C4-2B (cell line): ENCODE measurements around the gene LONRF2.

Experiments used
- H3K27ac ChIP-seq: fragments of 450-650 bp; 2 replicates; pipeline ENCODE4 v1.5.1; 2017
- ZFX ChIP-seq: fragments of 450-650 bp; IDR thresholded peaks from 2 replicates; pipeline ENCODE4 v1.6.1; 2017
- TF ChIP-seq, protein P1 (sequence below): fragments of 450-650 bp; conservative IDR thresholded peaks from 2 replicates; pipeline ENCODE4 v1.5.1; 2017; ENCODE audit warnings: mild to moderate bottlenecking

Gene LONRF2

DNA sequence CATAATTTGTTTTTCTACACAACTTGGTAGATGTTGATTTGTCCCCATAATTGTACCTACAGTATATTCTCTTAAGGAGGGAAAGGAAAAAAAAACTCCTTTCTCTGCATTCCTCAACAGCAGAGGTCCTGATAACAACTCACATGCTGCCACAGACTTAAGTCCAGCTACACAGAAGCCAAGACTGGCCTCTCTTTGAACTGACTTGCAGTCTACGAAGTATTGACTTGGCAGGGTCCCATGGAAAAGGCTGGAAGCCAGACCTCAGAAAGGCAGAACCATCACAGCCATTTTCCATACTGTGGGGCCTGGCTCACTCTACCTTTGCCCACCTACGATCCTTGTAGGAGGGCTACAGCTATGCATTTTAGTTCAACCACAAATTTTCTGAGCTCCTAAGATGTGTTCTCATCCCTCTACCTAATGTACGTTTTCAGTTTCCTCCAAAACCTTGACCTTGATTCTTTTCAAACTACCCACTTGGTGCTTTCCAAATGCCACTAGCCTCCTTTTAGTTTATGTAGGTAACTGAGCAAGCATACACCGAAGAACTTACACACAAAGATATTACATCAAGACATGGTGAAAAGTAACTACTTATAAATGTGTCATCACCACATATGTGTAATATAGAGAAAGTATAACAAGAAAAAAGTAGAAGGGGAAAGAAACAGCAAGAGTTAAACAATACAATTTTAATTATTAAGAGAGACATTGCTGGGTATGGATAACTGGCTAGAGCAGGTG is 12.2 kb downstream of the LONRF2 start:
- H3K27ac ChIP-seq: no peak overlapping the region
- no peak for TF ChIP-seq ZFX
- TF ChIP-seq, protein P1, sequence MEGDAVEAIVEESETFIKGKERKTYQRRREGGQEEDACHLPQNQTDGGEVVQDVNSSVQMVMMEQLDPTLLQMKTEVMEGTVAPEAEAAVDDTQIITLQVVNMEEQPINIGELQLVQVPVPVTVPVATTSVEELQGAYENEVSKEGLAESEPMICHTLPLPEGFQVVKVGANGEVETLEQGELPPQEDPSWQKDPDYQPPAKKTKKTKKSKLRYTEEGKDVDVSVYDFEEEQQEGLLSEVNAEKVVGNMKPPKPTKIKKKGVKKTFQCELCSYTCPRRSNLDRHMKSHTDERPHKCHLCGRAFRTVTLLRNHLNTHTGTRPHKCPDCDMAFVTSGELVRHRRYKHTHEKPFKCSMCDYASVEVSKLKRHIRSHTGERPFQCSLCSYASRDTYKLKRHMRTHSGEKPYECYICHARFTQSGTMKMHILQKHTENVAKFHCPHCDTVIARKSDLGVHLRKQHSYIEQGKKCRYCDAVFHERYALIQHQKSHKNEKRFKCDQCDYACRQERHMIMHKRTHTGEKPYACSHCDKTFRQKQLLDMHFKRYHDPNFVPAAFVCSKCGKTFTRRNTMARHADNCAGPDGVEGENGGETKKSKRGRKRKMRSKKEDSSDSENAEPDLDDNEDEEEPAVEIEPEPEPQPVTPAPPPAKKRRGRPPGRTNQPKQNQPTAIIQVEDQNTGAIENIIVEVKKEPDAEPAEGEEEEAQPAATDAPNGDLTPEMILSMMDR: no peak

DNA sequence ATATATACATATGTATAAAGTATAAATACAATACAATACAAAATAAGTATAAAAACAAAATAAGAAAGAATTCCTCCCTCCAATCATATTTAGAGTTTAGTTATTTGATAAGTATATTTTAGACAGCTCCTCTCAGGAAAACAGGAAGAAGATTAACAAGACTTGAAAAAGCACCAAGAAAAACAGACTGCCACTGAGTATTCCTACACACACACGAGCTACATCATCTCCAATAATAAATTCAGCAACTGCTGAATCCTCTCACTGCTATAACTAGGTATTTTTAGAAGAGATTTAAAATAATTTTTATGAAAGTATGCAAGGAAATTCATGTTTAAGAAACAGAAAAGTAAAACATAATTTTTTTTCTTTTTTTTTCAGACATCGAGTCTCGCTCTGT is 13.0 kb downstream of the LONRF2 start:
- TF ChIP-seq, protein P1: no peak
- no peak for TF ChIP-seq ZFX
- no peak overlapping the region for H3K27ac ChIP-seq

GRCh38 chr2:100303744-100304143 is 18.6 kb downstream of the LONRF2 start:
- H3K27ac ChIP-seq: no peak overlapping the region
- TF ChIP-seq ZFX: no peak
- TF ChIP-seq, protein P1: no peak

GRCh38 chr2:100302585-100302892 is 19.8 kb downstream of the LONRF2 start:
- TF ChIP-seq, protein P1: no peak
- no peak for TF ChIP-seq ZFX
- no peak overlapping the region for H3K27ac ChIP-seq

DNA sequence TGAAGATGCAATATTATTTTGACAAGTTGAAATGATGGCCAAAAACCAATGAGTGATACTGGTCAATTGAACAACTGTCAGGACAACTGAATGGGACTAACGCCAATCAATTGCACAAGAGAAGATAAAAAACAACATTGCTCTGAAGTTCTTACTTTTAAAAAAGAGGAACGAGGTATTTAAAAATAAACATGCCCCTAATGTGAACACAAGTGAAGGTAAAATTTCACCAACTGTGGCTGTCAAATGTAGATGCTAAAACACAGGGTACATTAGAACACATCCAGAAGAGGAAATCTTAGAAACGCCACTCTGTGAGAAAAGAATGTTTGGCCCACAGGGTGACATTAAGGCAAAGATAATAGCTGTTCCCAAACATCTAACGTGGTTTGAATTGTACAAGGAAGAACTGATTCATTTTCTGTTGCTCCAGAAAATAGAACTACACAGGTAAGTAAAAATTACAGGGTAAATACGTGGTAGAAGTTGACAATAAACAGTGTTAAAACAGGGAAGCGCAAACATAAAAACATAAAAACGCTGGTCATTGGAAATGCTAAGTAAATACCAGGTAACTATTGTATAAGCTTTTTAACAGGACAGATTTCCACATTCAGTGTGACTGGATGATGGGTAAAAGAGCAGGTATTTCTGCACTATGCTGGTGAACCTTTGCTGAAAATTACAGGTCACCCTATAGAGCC is 20.3 kb downstream of the LONRF2 start:
- H3K27ac ChIP-seq: no peak overlapping the region
- TF ChIP-seq ZFX: no peak
- TF ChIP-seq, protein P1: no peak

- H3K27ac ChIP-seq: no peak overlapping the region
- TF ChIP-seq ZFX: no peak
- TF ChIP-seq, protein P1: no peak
These were observed 22.8 kb downstream of the LONRF2 start for GRCh38 chr2:100299548-100299947.

DNA sequence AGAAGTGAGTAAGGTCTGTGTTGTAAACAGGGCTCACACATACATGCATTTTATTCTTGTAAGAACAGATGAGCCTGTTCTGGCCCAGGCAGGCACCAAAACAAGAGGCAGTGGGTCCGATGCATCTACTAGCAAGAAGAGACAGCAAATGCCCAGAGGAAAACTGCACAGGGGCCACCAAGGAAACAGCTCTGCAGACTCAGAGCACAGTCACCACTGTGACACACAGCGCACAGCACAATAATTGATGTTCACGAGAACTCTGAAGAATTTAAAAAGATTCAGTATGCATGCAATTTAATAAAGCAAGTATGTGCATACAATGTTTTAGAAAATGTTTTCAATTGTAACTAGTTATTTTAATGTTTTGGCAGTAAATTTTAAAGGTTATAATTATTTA is 24.8 kb downstream of the LONRF2 start:
- TF ChIP-seq, protein P1: no peak
- TF ChIP-seq ZFX: no peak
- no peak overlapping the region for H3K27ac ChIP-seq
